Uterus (tissue), 4 donors: ENCODE results near the gene TRIP13. TPM values are rescaled to one million over a fixed set of nuclear protein-coding genes. Genes with fewer than 3 reads are reported as not detected.
A peak's percentile ranks its signal among the peaks of the same experiment; 100 is the strongest.
"Not testable (repeated sequence)": the region's sequence is repeated elsewhere in the genome, so short reads cannot be mapped to it uniquely, and the experiment has no call there.

Experiments
- DNase-seq, 2 donors: peaks; one replicate each; pipeline ENCODE4 v3.0.0-alpha.2; 2019 to 2020
- H3K27ac ChIP-seq, 2 donors: fragments of 200-600 bp; sonication (generic); 1 replicate in 1 of 2; 2 replicates in 1 of 2; pipeline ENCODE4 v1.5.1; 2016 to 2018
- H3K27me3 ChIP-seq, 2 donors: fragments of 200-600 bp; sonication (generic); one replicate each; pipeline ENCODE4 v1.5.1; 2018 to 2019; ENCODE audit warnings: control low read depth in 1 of 2
- H3K36me3 ChIP-seq, 2 donors: fragments of 200-600 bp; sonication (generic); one replicate each; pipeline ENCODE4 v1.5.1; 2019; ENCODE audit warnings: control low read depth in 1 of 2
- H3K4me1 ChIP-seq, 2 donors: fragments of 200-600 bp; sonication (generic); one replicate each; pipeline ENCODE4 v1.5.1; 2018 to 2019; ENCODE audit warnings: control low read depth in 1 of 2
- H3K4me3 ChIP-seq, 2 donors: fragments of 200-600 bp; sonication (generic); 1 replicate in 1 of 2; 2 replicates in 1 of 2; pipeline ENCODE4 v1.5.1; 2018 to 2019; ENCODE audit warnings: mild to moderate bottlenecking in 1 of 2
- H3K9me3 ChIP-seq, 2 donors: fragments of 200-600 bp; sonication (generic); one replicate each; pipeline ENCODE4 v1.5.1; 2019; ENCODE audit warnings: control low read depth in 1 of 2
- CTCF ChIP-seq, 4 experiments: fragments of 200-600 bp in 2 of 4; fragments of 450-650 bp in 2 of 4; sonication (generic) in 2 of 4; IDR thresholded peaks; one replicate each; pipeline ENCODE4 v1.5.1; 2016 to 2019; ENCODE audit warnings: antibody characterized with exemption in 4 of 4, mild to moderate bottlenecking in 2 of 4, moderate library complexity in 1 of 4
- POLR2A ChIP-seq, 2 donors: fragments of 450-650 bp; IDR thresholded peaks; one replicate each; pipeline ENCODE4 v1.6.1; 2016; ENCODE audit warnings: antibody characterized with exemption in 2 of 2, mild to moderate bottlenecking in 1 of 2, moderate library complexity in 1 of 2
- intact Hi-C: fragments of 100-400 bp; cut with DNase I; formaldehyde crosslinking; loops from one replicate; pipeline ENCODE4 v1.15.1; 2023; ENCODE audit warnings: low total_unique reads
- total RNA-seq, 4 donors: library from RNA; depleted of rRNA in 3 of 4; stranded (reverse); fragments of >200 nt in 3 of 4; gene quantifications; one replicate each; pipeline versions ENCODE4 v1.1.0 to v1.2.4, GENCODE V29; 2014 to 2023
- donor health status: DM: yes; HTN: yes; CAD: no.

Gene TRIP13
- total RNA-seq, 4 donors from 2014 or later: 1.2 to 10.5 (median 1.3) TPM; not detected in 1

- no peak for DNase-seq
- H3K27me3 ChIP-seq: peaks cover 0 to 16% of the 10 kb centered on the region in 2 donors
- no peaks in the 10 kb centered on the region for H3K9me3 ChIP-seq
- H3K36me3 ChIP-seq: no peaks in the 10 kb centered on the region
- H3K27ac ChIP-seq: no peak overlapping the region
- no peak overlapping the region for H3K4me3 ChIP-seq
- no peak for TF ChIP-seq POLR2A (IDR thresholded peaks at IDR 0.05)
- TF ChIP-seq CTCF (IDR thresholded peaks at IDR 0.05): no peak
- intact Hi-C loops: no loop called here
- no peaks in the 10 kb centered on the region for H3K4me1 ChIP-seq
These were observed 40.7 kb upstream of the TRIP13 start for GRCh38 chr5:852018-852417.

- Histone ChIP-seq H3K9me3 (no peaks in the 10 kb centered on the region), H3K36me3 (no peaks in the 10 kb centered on the region), H3K4me3 (no peak overlapping the region), H3K27ac (no peak overlapping the region), H3K4me1 (no peaks in the 10 kb centered on the region), H3K27me3 (peaks cover 0 to 16% of the 10 kb centered on the region in 2 donors)
- TF ChIP-seq CTCF (IDR thresholded peaks at IDR 0.05) (no peak), POLR2A (IDR thresholded peaks at IDR 0.05) (no peak)
- DNase-seq: peak in 1 of 2 donors; percentile 4
- intact Hi-C loops: no loop called here
These were observed 40.0 kb upstream of the TRIP13 start for GRCh38 chr5:852431-853401.

GRCh38 chr5:853416-854090 is 39.1 kb upstream of the TRIP13 start:
- H3K36me3 ChIP-seq, intact Hi-C loops, H3K4me3 ChIP-seq, H3K4me1 ChIP-seq, H3K27ac ChIP-seq, H3K9me3 ChIP-seq: not testable (repeated sequence)
- H3K27me3 ChIP-seq: peaks cover 0 to 16% of the 10 kb centered on the region in 2 donors
- peak in 1 of 2 donors; percentile 2 for DNase-seq

GRCh38 chr5:854217-854616 is 38.5 kb upstream of the TRIP13 start:
- H3K36me3 ChIP-seq: no peaks in the 10 kb centered on the region
- H3K4me1 ChIP-seq: no peaks in the 10 kb centered on the region
- no peak overlapping the region for H3K4me3 ChIP-seq
- TF ChIP-seq CTCF (IDR thresholded peaks at IDR 0.05): no peak
- no peak for TF ChIP-seq POLR2A (IDR thresholded peaks at IDR 0.05)
- intact Hi-C loops: no loop called here
- peaks cover 0 to 16% of the 10 kb centered on the region in 2 donors for H3K27me3 ChIP-seq
- H3K9me3 ChIP-seq: no peaks in the 10 kb centered on the region
- no peak overlapping the region for H3K27ac ChIP-seq
- DNase-seq: peak in 1 of 2 donors; percentile 8

GRCh38 chr5:854966-855743 is 37.5 kb upstream of the TRIP13 start:
- no peak overlapping the region for H3K4me3 ChIP-seq
- H3K27ac ChIP-seq: no peak overlapping the region
- intact Hi-C loops: no loop called here
- H3K4me1 ChIP-seq: no peaks in the 10 kb centered on the region
- H3K27me3 ChIP-seq: peaks cover 0 to 11% of the 10 kb centered on the region in 2 donors
- no peaks in the 10 kb centered on the region for H3K36me3 ChIP-seq
- no peaks in the 10 kb centered on the region for H3K9me3 ChIP-seq
- DNase-seq: peak in 1 of 2 donors; percentile 8
- TF ChIP-seq POLR2A (IDR thresholded peaks at IDR 0.05) (no peak), CTCF (IDR thresholded peaks at IDR 0.05) (no peak)
